DND-41 (cell line): ENCODE measurements around the gene JAML.

Experiments used
- CTCF ChIP-seq: IDR thresholded peaks from 2 replicates; pipeline ENCODE4 v1.5.1; 2012; ENCODE audit warnings: borderline replicate concordance, low read length, moderate library complexity, mild to moderate bottlenecking; ENCODE audit not compliant: poor library complexity, severe bottlenecking; ENCODE audit errors: extremely low read depth
- EZH2 ChIP-seq: IDR thresholded peaks from 3 replicates; pipeline ENCODE4 v1.6.1; 2012; ENCODE audit warnings: borderline replicate concordance, low read depth, mild to moderate bottlenecking, moderate library complexity, low read length, inconsistent platforms; ENCODE audit not compliant: severe bottlenecking

- TF ChIP-seq CTCF (no peak), EZH2 (no peak)
Measured at GRCh38 chr11:118223992-118224391, 819 bp downstream of the JAML start.
